Stimulated activated CD4-positive, alpha-beta T cell treated with anti-CD3 and anti-CD28 coated beads, Interleukin-2, amount 100 ng/mL, for 24 hours (primary cell): Measurements from ENCODE around the gene UNC93B1.
"Not testable (repeated sequence)": the region's sequence is repeated elsewhere in the genome, so short reads cannot be mapped to it uniquely, and the experiment has no call there.

Source experiments
- DNase-seq, 2 donors: peaks; one replicate each; pipeline ENCODE4 v3.0.0-alpha.2; 2020

Gene UNC93B1

DNA sequence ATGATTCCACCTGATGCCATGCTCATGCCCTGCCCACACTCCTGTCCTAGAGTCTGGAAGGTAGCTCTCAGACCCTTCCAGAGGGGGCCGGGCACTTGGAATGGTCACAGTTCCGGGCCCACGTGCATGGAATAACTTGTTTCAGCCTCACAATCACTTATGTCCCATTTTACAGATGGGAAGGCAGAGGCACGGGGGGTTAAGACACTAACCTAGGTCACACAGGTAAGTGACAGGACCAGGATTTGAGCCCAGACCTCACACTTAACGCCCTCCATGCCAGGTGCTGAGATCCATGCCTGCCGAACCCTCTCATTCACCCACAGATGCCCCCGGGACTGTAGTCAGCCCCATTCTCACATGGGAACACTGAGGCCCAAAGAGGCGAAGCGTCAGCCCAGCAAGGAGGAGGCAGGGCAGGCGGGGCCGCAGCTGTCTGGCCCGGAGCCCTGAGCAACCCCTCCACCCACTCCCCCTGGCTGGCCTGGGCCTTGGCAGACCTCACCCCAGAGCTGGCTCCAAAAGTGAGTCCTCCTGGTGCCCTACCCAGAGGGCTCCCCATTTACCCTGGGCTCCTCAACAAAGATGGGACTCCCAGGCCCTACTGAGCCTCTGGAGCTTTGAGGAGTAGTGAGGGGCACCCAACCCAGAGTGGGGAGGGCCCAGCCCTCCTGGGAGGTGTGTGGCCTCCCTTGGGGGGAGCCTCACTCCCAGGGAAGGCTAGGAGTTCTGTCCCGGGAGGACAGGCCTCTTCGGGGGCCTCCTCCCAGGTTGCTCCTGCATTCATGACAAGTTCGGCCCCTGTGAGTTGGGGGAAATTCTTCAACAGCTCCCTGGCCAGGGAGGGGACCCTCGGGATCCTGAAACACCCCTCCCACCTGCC is 3.8 kb upstream of the UNC93B1 start:
- DNase-seq: no peak

- DNase-seq: no peak
These were observed 2.8 kb upstream of the UNC93B1 start for GRCh38 chr11:68006606-68007166.

DNA sequence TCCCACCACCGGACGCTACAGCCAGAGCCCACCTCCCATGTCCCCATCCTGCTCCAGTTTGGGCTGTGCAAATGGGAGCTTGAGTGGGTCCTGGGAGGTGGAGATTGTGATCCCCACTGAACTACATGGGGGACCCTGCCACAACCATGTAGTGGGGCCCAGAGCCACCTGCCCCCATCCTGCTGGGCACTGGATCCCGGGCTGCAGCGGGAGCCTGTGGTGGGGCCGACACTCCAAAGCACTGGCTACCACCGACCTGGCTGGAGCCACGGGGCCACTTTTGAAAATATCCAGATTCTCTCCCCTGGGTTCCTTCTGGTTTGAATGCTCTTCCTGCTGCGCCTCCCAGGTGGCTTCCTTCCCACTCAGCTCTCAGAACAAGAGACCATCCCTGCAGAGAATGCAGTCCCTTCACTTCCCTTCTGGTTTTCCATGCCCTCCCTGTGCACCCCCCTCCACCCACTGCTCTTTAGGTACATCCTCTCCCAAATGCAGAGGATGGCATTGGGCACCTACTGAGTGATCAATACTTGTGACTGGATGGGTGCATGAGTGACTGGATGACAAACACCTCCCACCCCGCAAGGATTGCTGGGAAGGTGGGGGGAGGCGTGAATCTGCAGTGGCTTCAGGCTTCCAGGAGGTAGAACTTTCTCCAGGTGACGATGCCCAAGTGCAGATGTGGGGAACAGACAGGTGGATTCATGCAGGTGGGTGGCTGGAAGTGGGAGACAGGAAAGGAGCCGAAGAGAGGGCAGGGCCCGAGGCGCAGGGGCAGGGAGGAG is 846 bp upstream of the UNC93B1 start:
- no peak for DNase-seq

GRCh38 chr11:68002938-68003845 is 705 bp downstream of the UNC93B1 start:
- DNase-seq: peak; percentile 48 to 52

GRCh38 chr11:68002575-68002937 is 1.3 kb downstream of the UNC93B1 start:
- no peak for DNase-seq

- DNase-seq: no peak
These were observed 4.2 kb downstream of the UNC93B1 start for GRCh38 chr11:67999704-68000103.

DNA sequence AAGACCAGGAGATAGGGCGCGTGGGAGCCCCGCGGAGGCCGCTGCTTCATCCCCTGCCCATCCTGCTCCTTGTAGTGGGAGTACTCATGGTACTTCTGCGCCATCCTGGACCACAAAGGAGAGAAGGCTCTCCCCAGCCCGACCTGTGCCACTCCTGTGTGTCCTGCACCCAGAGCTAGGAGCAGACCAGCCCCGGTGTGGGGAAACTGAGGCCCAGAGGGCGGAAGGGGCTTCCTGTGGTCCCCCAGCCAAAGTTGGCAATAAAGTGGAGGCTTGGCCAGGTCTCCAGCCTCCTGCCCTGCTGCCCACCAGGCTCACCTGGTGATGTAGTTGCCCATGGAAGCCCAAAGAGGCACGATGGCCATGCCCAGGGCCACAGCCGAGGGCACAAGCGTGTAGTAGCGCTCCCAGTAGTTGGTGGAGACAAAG is 4.7 kb downstream of the UNC93B1 start:
- DNase-seq: no peak

DNA sequence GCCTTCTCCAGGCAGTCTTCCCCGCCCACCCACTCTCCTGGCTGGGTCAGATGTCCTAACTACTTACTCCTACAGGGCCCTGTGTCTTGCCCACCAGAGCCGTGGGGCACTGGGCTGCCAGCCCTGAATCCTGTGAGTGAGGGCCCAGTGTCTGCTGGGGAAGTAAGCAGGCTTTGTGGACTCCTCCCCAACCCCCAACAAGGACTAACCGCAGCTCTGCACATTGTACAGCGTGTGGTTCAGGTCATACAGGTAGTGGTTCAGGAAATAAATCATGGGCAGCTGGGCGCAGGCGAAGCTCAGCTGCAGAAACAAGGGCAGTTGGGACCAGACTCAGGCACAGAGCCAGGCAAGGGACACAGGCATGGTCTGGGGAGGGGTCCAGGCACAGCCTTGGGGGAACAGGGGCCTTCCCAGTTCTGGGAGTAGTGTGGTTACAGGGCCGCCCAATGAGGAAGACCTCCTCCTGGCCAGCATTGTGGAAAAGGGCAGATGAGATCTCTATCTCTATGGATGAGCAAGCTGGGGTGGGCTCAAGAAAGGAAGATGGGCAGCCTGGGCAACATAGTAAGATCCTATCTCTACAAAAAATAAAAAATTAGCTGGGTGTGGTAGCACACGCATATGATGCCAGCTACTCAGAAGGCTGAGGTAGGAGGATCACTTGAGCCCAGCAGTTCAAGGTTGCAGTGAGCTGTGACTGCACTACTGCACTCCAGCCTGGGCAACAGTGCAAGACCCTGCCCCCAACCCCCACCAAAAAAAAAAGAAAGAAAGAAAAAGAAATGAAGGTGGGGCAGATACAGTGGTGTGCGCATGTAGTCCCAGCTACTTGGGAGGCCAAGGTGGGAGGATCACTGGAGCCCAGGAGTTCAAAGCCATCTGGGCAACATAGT is 5.5 kb downstream of the UNC93B1 start:
- DNase-seq: no peak

DNA sequence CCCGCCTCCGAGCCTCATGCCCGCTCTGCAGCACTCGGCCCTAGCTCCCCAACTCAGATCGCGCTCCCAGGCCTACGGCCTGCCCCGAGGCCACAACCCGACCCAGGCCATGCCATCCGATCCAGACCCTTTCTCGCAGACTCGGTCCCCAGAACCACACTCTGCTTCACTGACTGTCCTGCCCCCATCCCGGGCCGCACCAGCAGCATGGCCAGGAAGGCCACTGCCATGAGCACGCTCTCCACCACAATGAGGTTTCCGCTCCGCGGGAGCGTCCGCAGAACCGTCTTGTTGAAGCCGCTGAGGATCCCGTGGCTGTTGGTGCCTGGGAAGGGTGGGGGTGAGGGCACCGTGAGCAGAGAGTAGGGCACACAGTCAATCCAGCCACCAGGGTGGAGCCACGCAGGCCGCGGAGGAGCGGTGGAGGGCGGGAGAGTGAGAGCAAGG is 6.4 kb downstream of the UNC93B1 start:
- no peak for DNase-seq

GRCh38 chr11:67996622-67997474 is 7.0 kb downstream of the UNC93B1 start:
- DNase-seq: peak; percentile 40 to 63

GRCh38 chr11:67996051-67996450 is 7.8 kb downstream of the UNC93B1 start:
- DNase-seq: no peak

DNA sequence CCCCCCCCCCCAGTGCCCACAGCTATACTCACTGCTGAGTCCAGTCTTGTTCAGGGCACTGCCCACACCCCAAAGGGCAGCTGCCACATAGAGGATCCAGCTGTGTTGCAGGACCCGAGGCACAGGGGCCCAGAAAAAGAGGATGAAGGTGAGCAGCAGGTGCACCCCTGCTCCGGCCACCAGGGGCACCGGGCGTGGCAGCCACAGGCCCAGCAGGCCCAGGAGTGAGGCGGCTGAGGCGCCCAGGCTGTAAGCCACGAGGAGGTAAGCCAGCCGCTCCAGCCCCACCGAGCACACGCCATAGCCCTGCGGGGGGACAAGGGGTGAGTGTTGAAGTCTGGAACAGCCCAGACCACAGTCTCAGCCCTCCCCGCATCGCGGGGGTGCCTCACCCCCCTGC is 8.3 kb downstream of the UNC93B1 start:
- DNase-seq: not testable (repeated sequence)

DNA sequence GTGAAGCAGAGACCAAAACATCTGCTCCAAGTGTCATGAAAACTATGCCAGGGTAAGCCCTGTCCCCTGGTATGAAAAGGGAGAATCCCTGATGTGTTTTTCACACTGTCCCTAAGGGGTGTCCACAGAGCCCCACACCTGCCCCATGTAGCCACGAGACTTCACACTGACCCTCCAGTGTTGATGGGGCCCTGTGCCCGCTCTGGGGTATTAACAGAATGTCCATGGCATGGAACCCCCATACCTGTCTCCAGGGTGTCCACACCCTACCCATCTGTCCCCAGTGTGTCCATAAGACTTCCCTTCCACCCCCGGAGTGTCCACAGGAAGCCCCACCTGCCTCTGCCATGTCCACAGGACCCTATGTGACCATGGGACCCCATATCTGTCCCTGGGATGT is 8.8 kb downstream of the UNC93B1 start:
- DNase-seq: not testable (repeated sequence)

GRCh38 chr11:67994387-67994786 is 9.5 kb downstream of the UNC93B1 start:
- DNase-seq: not testable (repeated sequence)

DNA sequence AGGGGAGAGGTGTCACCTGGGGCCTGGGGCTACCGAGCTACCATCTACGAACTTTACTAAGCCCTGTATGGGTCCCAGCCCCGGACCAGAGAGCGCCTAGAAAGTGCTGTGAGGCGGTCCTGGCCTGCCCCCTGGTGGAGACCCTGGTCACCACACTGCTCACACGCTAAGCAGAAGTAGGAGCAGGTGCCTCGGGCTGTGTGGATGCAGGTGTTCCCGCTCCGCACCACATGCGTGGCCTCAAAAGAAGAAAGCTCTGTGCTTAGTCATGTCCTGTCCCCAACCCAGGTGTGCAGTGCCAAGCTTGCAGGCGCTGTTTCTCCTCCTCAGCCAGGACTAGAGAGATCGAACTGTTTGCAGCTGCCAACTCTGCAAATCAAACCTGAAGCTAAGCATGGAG is 10.1 kb downstream of the UNC93B1 start:
- peak; percentile 45 to 51 for DNase-seq

DNA sequence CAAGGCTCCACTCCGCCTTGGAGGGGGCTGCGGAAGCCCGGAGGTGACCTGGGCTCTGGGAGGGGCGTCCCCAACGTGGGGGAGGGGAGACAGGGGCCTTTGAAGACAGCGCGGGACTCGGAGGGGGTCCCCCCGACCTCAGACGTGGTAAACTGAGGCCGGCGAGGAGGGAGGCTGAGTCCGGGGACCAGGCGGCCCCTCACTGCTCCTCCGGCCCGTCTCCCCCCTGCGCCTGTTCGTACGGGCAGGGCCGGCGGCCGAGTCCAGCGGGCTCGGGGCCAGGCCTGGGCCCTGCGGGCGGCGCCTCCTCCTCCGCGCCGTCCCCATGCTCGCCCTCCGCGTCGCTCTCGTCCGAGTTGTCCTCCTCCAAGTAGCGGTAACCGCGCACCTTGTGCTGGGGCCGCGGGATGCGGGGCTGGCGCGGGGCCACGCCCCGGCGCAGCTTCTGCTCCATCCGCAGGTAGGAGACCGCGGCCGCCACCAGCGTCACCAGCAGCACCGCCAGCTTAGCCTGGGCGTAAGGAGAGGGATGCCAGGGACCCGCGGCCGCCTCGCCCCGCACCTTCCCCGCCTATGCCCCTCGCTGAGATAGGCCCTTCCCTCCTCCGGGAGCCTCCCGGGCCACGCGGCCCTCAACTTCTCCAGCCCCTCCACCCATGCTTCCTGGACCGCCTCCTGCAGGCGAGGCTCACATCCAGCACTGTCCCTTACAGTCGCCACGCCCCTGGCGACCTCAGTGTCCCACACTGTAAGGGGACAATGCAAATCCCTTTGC is 12.4 kb downstream of the UNC93B1 start:
- DNase-seq: not testable (repeated sequence)

GRCh38 chr11:67990546-67991346 is 13.2 kb downstream of the UNC93B1 start:
- DNase-seq: not testable (repeated sequence)

- DNase-seq: not testable (repeated sequence)
These were observed 18.6 kb downstream of the UNC93B1 start for GRCh38 chr11:67985302-67985701.

DNA sequence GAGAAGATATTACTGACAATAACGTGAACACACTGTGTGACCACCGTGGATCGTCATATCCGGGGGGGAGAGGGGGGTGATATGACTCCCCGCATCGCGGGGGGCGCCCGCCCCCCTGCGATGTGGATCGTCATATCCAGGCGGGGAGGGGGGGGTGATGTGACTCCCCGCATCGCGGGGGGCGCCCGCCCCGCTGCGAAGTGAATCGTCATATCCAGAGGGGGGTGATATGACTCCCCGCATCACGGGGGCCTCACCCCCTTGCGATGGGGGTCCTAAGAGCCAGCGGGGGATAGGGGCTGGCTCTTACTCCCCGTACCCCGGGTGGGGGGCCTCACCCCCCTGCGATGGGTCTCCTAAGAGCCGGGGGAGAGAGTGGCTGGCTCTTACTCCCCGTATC is 19.9 kb downstream of the UNC93B1 start:
- no peak for DNase-seq
